ENCODE results near the gene SNX11.
"Not testable (repeated sequence)": the region's sequence is repeated elsewhere in the genome, so short reads cannot be mapped to it uniquely, and the experiment has no call there.

SNX11 gene

DNA sequence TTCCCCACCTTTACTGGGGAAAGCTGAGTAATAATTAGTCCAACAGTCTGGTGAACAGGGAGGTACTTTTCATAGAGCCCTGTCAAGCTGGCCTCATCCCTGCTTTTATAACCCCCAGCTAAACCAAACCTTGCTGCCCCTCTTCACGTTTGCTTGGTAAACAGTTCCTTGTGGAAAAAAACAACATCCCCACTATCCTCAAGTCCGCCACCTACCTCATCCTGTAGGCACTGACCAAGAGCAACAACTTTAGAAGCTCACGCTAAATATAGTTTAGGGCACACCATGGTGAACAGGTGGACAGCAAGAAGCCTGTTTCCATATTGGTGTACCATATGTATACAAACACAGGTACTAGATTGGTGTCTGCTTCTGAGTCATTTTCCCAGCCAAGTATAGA, 42.9 kb upstream of the SNX11 start:
- Histone ChIP-seq H3K9me3 (ENCODE audit: severe bottlenecking) (no peaks in the 10 kb centered on the region), H3K4me3 (ENCODE audit: low read depth, low read length) (no peak overlapping the region), H3K27me3 (ENCODE audit: insufficient read depth, low read depth, severe bottlenecking) (no peaks in the 10 kb centered on the region), H3K27ac (no peak overlapping the region), H3K36me3 (peaks cover 88% of the 10 kb centered on the region)
- no peak for DNase-seq
- TF ChIP-seq, protein P1, sequence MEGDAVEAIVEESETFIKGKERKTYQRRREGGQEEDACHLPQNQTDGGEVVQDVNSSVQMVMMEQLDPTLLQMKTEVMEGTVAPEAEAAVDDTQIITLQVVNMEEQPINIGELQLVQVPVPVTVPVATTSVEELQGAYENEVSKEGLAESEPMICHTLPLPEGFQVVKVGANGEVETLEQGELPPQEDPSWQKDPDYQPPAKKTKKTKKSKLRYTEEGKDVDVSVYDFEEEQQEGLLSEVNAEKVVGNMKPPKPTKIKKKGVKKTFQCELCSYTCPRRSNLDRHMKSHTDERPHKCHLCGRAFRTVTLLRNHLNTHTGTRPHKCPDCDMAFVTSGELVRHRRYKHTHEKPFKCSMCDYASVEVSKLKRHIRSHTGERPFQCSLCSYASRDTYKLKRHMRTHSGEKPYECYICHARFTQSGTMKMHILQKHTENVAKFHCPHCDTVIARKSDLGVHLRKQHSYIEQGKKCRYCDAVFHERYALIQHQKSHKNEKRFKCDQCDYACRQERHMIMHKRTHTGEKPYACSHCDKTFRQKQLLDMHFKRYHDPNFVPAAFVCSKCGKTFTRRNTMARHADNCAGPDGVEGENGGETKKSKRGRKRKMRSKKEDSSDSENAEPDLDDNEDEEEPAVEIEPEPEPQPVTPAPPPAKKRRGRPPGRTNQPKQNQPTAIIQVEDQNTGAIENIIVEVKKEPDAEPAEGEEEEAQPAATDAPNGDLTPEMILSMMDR (IDR thresholded peaks at IDR 0.05; ENCODE audit: low read depth, low read length): no peak

DNA sequence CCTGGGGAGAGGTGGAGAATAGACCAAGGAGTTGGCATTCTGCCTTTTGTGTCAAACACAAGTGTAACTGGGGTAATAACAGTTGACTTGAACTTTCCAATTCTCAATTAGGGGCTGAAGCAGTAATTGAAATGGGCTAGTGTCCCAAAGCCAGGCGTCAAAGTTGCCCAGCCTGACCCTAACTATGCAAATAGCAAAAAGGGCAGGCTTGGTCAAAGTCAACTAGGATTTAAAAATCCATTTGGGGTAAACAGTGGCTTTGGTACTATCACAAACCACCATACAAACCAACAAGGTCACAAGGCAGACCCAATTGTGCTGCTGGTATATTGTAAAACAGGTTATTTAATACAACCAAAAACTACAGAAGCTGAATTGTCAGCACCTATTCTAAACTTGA, 41.4 kb upstream of the SNX11 start:
- Histone ChIP-seq H3K27me3 (ENCODE audit: insufficient read depth, low read depth, severe bottlenecking) (no peaks in the 10 kb centered on the region), H3K36me3 (peaks cover 85% of the 10 kb centered on the region), H3K9me3 (ENCODE audit: severe bottlenecking) (no peaks in the 10 kb centered on the region), H3K27ac (no peak overlapping the region), H3K4me3 (ENCODE audit: low read depth, low read length) (no peak overlapping the region)
- no peak for DNase-seq
- TF ChIP-seq, protein P1 (IDR thresholded peaks at IDR 0.05; ENCODE audit: low read depth, low read length): no peak

GRCh38 chr17:48066656-48067055, 40.9 kb upstream of the SNX11 start:
- Histone ChIP-seq H3K36me3 (peaks cover 85% of the 10 kb centered on the region), H3K27ac (no peak overlapping the region), H3K27me3 (ENCODE audit: insufficient read depth, low read depth, severe bottlenecking) (no peaks in the 10 kb centered on the region), H3K9me3 (ENCODE audit: severe bottlenecking) (no peaks in the 10 kb centered on the region), H3K4me3 (ENCODE audit: low read depth, low read length) (no peak overlapping the region)
- TF ChIP-seq, protein P1 (IDR thresholded peaks at IDR 0.05; ENCODE audit: low read depth, low read length): no peak
- DNase-seq: no peak

GRCh38 chr17:48067245-48067644, 40.3 kb upstream of the SNX11 start:
- no peak for DNase-seq
- H3K27me3 ChIP-seq (ENCODE audit: insufficient read depth, low read depth, severe bottlenecking): no peaks in the 10 kb centered on the region
- no peak overlapping the region for H3K27ac ChIP-seq
- H3K9me3 ChIP-seq (ENCODE audit: severe bottlenecking): no peaks in the 10 kb centered on the region
- H3K4me3 ChIP-seq (ENCODE audit: low read depth, low read length): no peak overlapping the region
- TF ChIP-seq, protein P1 (IDR thresholded peaks at IDR 0.05; ENCODE audit: low read depth, low read length): no peak
- peaks cover 85% of the 10 kb centered on the region for H3K36me3 ChIP-seq

DNA sequence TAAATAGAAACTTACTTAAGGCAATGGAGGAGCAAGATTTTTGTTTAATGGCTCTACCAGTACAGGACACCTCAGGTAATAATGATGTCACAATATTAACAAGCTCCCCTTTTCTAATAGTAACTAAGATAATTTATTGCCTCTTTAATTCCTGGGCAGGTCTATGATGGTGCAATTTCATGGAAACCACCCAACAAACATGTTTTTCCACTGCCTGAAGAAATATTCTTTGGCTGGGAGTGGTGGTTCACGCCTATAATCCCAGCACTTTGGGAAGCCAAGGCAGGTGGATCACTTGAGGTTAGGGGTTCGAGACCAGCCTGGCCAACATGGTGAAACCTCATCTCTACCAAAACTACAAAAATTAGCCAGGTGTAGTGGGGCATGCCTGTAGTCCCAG, 39.8 kb upstream of the SNX11 start:
- H3K4me3 ChIP-seq (ENCODE audit: low read depth, low read length); DNase-seq: not testable (repeated sequence)
- H3K36me3 ChIP-seq: peaks cover 87% of the 10 kb centered on the region

GRCh38 chr17:48068491-48068961, 39.0 kb upstream of the SNX11 start:
- DNase-seq: peak; percentile 53
- TF ChIP-seq, protein P1 (IDR thresholded peaks at IDR 0.05; ENCODE audit: low read depth, low read length): peak; percentile 72
- Histone ChIP-seq H3K27ac (no peak overlapping the region), H3K9me3 (ENCODE audit: severe bottlenecking) (no peaks in the 10 kb centered on the region), H3K27me3 (ENCODE audit: insufficient read depth, low read depth, severe bottlenecking) (no peaks in the 10 kb centered on the region), H3K36me3 (peaks cover 85% of the 10 kb centered on the region), H3K4me3 (ENCODE audit: low read depth, low read length) (no peak overlapping the region)

More for the DNA sequence above, 39.8 kb upstream of the SNX11 start:
- not testable (repeated sequence) for H3K27ac ChIP-seq; H3K27me3 ChIP-seq (ENCODE audit: insufficient read depth, low read depth, severe bottlenecking); H3K9me3 ChIP-seq (ENCODE audit: severe bottlenecking)

Measured in WERI-Rb-1 (cell line).